ENCODE measurements around the gene PTPRT.
"Not testable (repeated sequence)": the region's sequence is repeated elsewhere in the genome, so short reads cannot be mapped to it uniquely, and the experiment has no call there.

PTPRT gene

GRCh38 chr20:42214074-42214473 lies 975.6 kb downstream of the PTPRT start:
- no peak for TF ChIP-seq ZNF274 (IDR thresholded peaks at IDR 0.05; ENCODE audit: low read depth, low read length)
- H3K4me3 ChIP-seq (ENCODE audit: low read length), result no peak overlapping the region

DNA sequence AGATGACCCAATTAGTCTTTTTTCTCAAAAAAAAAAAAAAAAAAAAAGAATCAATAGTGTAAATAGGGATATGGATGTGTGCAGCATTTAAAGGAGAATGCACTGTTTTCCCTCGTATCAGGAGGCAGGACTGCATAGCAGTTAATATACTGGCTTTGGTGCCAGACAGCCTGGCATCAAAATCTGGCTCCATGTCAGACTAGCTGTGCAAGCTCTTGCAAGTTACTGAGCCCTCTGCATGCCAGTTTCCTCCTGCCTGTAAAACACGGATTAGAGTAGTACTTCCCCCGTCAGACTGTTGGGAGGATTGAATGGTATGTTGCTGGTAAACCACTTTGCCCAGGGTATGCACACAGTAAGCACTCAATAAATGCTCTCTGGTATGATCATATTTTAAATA lies 977.3 kb downstream of the PTPRT start:
- no peak overlapping the region for H3K4me3 ChIP-seq (ENCODE audit: low read length)
- TF ChIP-seq ZNF274 (IDR thresholded peaks at IDR 0.05; ENCODE audit: low read depth, low read length), result no peak

DNA sequence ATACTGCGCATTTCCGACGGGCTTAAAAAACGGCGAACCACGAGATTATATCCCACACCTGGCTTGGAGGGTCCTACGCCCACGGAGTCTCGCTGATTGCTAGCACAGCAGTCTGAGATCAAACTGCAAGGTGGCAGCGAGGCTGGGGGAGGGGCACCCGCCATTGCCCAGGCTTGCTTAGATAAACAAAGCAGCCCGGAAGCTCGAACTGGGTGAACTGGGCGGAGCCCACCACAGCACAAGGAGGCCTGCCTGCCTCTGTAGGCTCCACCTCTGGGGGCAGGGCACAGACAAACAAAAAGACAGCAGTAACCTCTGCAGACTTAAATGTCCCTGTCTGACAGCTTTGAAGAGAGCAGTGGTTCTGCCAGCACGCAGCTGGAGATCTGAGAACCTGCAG lies 983.1 kb downstream of the PTPRT start:
- not testable (repeated sequence) for H3K4me3 ChIP-seq (ENCODE audit: low read length)

DNA sequence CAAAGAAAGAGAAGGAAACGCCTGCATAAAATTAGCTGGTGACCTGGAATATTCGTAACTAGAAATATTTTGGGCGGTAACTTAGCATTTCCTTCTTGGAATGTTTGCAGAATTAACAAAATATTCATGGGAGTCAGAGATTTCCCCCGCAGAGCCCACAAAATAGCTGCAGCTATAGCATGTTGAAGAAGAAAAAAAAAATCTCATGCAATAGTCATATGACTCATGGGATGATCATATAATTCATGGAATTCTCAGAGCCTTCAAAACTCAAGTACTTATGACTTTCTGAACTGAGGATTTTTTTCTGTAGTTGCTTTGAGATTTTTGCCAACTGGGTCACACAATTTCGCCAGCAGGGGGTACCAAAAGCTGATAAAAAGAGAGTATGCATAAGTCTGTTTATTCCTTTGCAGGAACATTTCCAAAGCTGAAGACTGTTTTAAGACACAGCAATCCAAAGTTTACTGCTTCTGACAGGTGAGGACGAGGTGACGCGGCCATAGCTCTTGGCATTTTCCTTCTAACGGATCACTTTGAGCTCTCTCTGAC lies 985.5 kb downstream of the PTPRT start:
- no peak for TF ChIP-seq ZNF274 (IDR thresholded peaks at IDR 0.05; ENCODE audit: low read depth, low read length)
- H3K4me3 ChIP-seq (ENCODE audit: low read length), result no peak overlapping the region

DNA sequence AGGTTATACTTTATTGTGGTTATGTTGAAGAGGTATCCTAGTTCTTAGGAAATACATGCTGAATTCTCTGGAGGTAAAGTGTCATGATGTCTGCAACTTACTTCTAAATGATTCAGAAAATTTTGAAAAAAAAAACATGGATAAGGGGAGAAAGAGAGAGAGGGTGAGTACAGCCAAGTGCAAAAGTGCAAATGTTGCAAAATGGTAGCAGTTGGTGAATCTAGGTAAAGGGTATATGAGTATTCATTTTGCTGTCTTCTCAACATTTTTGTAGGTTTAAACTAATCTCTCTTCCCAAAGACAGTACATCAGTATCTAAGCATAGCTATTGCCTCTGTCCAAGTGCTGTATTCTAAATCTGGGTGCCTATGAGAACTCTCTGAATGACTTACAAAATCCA lies 992.1 kb downstream of the PTPRT start:
- TF ChIP-seq ZNF274 (IDR thresholded peaks at IDR 0.05; ENCODE audit: low read depth, low read length), result no peak
- H3K4me3 ChIP-seq (ENCODE audit: low read length), result no peak overlapping the region

DNA sequence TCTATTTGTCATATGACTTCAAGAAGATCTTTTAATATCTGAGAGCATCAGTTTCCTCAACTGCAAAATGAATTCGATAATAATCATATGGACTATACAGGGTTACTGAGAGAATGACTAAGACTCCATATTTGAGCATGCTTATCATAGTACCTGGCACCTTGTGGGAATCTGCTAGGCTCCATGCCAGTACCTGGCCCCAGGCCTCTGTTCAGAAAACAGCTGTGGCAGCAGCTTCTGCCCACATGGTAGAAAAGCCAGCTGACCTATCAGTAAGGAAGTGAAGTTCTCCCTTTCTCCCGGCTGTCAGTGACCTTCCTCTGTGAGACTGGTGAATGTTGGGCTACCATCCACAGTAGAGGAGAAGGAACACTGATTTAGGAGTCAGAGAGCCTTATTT lies 996.6 kb downstream of the PTPRT start:
- TF ChIP-seq ZNF274 (IDR thresholded peaks at IDR 0.05; ENCODE audit: low read depth, low read length), result no peak
- no peak overlapping the region for H3K4me3 ChIP-seq (ENCODE audit: low read length)

GRCh38 chr20:42192321-42192720 lies 997.4 kb downstream of the PTPRT start:
- H3K4me3 ChIP-seq (ENCODE audit: low read length), result no peak overlapping the region
- TF ChIP-seq ZNF274 (IDR thresholded peaks at IDR 0.05; ENCODE audit: low read depth, low read length), result no peak

DNA sequence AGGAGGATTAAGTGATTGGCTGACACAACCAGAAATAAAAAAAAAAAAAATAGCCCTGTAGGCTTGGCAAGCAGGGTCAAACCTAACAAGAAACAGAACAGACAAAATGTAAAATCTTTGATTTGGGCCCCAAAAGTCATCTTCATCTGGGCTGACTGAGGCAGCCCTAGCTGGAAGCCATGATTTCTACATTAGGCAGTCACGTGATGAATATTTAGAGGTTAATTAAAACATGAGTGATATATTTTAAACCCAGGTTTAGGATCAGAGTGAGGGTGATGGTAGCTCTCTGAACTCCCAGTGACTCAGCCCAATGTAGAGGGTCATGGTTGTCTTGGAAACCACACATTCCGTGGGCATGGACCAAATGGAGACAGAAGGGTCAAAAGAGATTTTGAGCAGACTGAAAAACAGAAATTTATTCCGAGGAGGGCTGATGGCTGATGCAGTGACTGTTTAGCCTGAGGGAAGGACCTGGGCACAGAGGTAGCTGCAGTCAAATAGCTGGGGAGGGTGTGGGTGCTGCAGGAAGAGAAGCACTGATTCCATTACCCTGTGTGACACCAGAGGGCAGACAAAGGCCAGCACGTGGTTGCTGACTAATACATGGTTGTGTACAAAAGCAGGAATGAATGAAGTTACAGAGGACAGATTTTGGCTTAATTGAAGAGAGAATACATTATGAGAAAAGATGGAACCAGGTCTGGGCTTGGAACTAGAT lies 998.4 kb downstream of the PTPRT start:
- TF ChIP-seq ZNF274 (IDR thresholded peaks at IDR 0.05; ENCODE audit: low read depth, low read length), result no peak
- H3K4me3 ChIP-seq (ENCODE audit: low read length), result no peak overlapping the region

GRCh38 chr20:42190084-42190483 lies 999.6 kb downstream of the PTPRT start:
- H3K4me3 ChIP-seq (ENCODE audit: low read length), result no peak overlapping the region
- TF ChIP-seq ZNF274 (IDR thresholded peaks at IDR 0.05; ENCODE audit: low read depth, low read length), result no peak

DNA sequence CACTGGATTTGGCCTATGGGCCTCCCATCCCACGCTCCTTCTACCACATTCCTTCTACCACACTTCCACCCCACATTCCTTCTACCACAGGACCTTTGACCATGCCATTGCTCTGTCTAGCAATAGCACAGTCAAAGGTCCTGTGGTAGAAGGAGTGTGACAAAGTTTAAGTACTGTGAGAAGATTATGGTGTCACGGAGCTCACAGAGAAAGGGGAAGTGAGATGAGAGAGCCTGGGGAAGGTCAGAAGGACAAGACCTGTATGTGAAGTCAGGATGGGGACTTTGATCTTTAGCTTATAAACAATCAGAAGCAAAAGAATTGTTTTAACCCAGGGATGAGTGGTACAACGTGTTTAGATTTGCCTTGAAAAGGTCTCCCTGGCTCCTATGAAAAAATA lies 1003.4 kb downstream of the PTPRT start:
- no peak for TF ChIP-seq ZNF274 (IDR thresholded peaks at IDR 0.05; ENCODE audit: low read depth, low read length)

DNA sequence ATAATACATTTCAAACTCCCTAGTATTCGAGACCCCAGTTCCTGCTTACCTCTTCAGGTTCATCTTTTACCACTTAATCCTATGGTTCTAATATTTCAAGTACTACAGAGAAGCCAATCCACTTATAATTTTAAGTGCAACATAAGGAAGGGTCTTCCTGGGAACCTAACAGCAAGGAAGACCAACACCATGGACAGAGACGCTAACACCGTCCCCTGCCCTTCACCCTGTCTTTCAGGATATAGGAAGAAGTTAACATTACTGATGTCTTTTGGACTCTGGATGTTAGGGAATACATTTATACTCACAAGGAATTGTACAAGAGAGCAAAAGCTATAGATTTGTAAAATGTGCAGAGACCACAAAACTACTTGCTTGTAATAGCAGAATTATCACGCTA lies 1006.6 kb downstream of the PTPRT start:
- TF ChIP-seq ZNF274 (IDR thresholded peaks at IDR 0.05; ENCODE audit: low read depth, low read length), result no peak
- no peak overlapping the region for H3K4me3 ChIP-seq (ENCODE audit: low read length)

More for the DNA sequence above, 1003.4 kb downstream of the PTPRT start:
- no peak overlapping the region for H3K4me3 ChIP-seq (ENCODE audit: low read length)

- H3K4me3 ChIP-seq (ENCODE audit: low read length), result no peak overlapping the region
- TF ChIP-seq ZNF274 (IDR thresholded peaks at IDR 0.05; ENCODE audit: low read depth, low read length), result no peak
These were observed 1008.6 kb downstream of the PTPRT start for GRCh38 chr20:42181064-42181463.

DNA sequence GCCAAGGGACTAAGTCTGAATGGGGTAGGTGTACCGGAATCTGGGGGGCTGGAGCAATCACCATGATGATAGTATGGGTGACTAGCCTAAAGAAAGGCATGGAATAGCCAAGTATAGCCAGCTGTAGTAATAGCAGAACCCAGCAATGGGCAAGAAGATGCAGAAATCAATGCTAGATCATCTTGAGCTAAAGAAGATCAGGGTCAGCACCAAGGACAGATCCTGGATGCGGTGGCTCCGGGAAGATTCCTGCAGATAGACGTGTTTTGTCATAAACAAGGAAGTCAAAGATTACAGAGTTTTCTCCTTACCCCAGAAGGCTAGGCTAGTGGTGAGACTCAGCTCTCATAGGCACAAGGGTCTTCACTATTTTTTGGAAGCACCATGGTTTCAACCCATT lies 1009.9 kb downstream of the PTPRT start:
- no peak for TF ChIP-seq ZNF274 (IDR thresholded peaks at IDR 0.05; ENCODE audit: low read depth, low read length)
- H3K4me3 ChIP-seq (ENCODE audit: low read length), result no peak overlapping the region

DNA sequence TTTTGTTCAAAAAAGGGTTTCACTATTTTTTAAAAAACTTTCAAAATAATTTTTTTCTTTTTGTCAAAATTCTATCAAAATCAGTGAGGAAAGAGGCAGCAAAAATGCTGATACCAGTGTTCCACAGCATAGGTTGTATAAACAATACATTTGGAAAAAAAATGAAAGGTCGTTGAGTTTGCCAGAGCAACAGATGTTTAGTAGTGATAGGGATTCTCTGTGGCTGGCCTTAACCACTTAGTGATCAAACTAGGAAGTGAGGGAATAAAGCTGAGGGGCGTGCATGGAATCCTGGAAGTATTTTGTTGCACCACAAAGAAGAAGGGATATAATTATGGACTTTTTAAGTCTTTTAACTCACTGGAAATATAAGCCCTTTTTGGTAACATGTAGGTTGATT lies 1016.3 kb downstream of the PTPRT start:
- TF ChIP-seq ZNF274 (IDR thresholded peaks at IDR 0.05; ENCODE audit: low read depth, low read length), result no peak
- no peak overlapping the region for H3K4me3 ChIP-seq (ENCODE audit: low read length)

- TF ChIP-seq ZNF274 (IDR thresholded peaks at IDR 0.05; ENCODE audit: low read depth, low read length), result no peak
- H3K4me3 ChIP-seq (ENCODE audit: low read length), result no peak overlapping the region
These were observed 1025.4 kb downstream of the PTPRT start for GRCh38 chr20:42164121-42164890.
